OCI-LY1 (cell line): ENCODE results near the gene PCGF3.

Source experiments
- H2AFZ ChIP-seq: fragments of 200-600 bp; sonication (generic), shearing (Covaris generic); 2 replicates; pipeline ENCODE4 v1.6.0; 2014; ENCODE audit warnings: antibody characterized with exemption, mild to moderate bottlenecking, low read length
- H3F3A ChIP-seq: fragments of 200-600 bp; sonication (generic), shearing (Covaris generic); 2 replicates; pipeline ENCODE4 v1.6.0; 2014; ENCODE audit warnings: mild to moderate bottlenecking, antibody characterized with exemption, low read length, moderate library complexity; ENCODE audit not compliant: insufficient read depth
- H3K27ac ChIP-seq: fragments of 200-600 bp; sonication (generic); 2 replicates; pipeline ENCODE4 v1.5.1; 2014; ENCODE audit warnings: low read length, mixed run types, mild to moderate bottlenecking, low read depth; ENCODE audit not compliant: poor library complexity, severe bottlenecking
- H3K27me3 ChIP-seq: fragments of 200-600 bp; sonication (generic); 2 replicates; pipeline ENCODE4 v1.6.0; 2014; ENCODE audit warnings: antibody characterized with exemption, mild to moderate bottlenecking, low read length, moderate library complexity; ENCODE audit not compliant: insufficient read depth
- H3K36me3 ChIP-seq: fragments of 200-600 bp; sonication (generic); 2 replicates; pipeline ENCODE4 v1.6.1; 2014; ENCODE audit warnings: mild to moderate bottlenecking, antibody characterized with exemption, low read length, moderate library complexity, mixed read lengths; ENCODE audit not compliant: insufficient read depth
- H3K4me1 ChIP-seq: fragments of 200-600 bp; sonication (generic); 2 replicates; pipeline ENCODE4 v1.5.1; 2014; ENCODE audit warnings: mild to moderate bottlenecking, low read length, moderate library complexity; ENCODE audit not compliant: insufficient read depth, severe bottlenecking
- H3K4me2 ChIP-seq: fragments of 200-600 bp; sonication (generic), shearing (Covaris generic); 2 replicates; pipeline ENCODE4 v1.6.1; 2014; ENCODE audit warnings: low read length
- H3K4me3 ChIP-seq: fragments of 200-600 bp; sonication (generic); 2 replicates; pipeline ENCODE4 v1.5.1; 2014; ENCODE audit warnings: low read length, low read depth, mild to moderate bottlenecking, mixed read lengths; ENCODE audit not compliant: poor library complexity, severe bottlenecking
- H3K79me2 ChIP-seq: fragments of 200-600 bp; shearing (Covaris generic); 2 replicates; pipeline ENCODE4 v1.6.1; 2016; ENCODE audit warnings: mixed run types, low read length, mixed read lengths; ENCODE audit not compliant: insufficient read depth
- H3K9ac ChIP-seq: fragments of 200-600 bp; sonication (generic), shearing (Covaris generic); 2 replicates; pipeline ENCODE4 v1.6.1; 2014; ENCODE audit warnings: mild to moderate bottlenecking, low read length, mixed read lengths
- H3K9me2 ChIP-seq: fragments of 200-600 bp; sonication (generic), shearing (Covaris generic); 2 replicates; pipeline ENCODE4 v1.6.1; 2014; ENCODE audit warnings: low read depth, mild to moderate bottlenecking, low read length, mixed read lengths
- H3K9me3 ChIP-seq: fragments of 200-600 bp; shearing (Covaris generic); 2 replicates; pipeline ENCODE4 v1.6.1; 2014; ENCODE audit warnings: low read length, mixed read lengths
- H4K20me1 ChIP-seq: fragments of 200-600 bp; sonication (generic), shearing (Covaris generic); 2 replicates; pipeline ENCODE4 v1.6.0; 2016; ENCODE audit warnings: mild to moderate bottlenecking, low read length; ENCODE audit not compliant: insufficient read depth
- CTCF ChIP-seq: fragments of 200-600 bp; sonication (generic), shearing (Covaris generic); IDR thresholded peaks from 2 replicates; pipeline ENCODE4 v1.5.1; 2017; ENCODE audit warnings: mild to moderate bottlenecking, antibody characterized with exemption, low read length, moderate library complexity, mixed read lengths
- EZH2 ChIP-seq: fragments of 200-600 bp; sonication (generic), shearing (Covaris generic); IDR thresholded peaks from 2 replicates; pipeline ENCODE4 v1.8.0; 2017; ENCODE audit warnings: borderline replicate concordance, mixed run types, mild to moderate bottlenecking, antibody characterized with exemption, low read length, moderate library complexity, mixed read lengths

The PCGF3 gene

GRCh38 chr4:808860-809570, 103.4 kb downstream of the PCGF3 start:
- no peaks in the 10 kb centered on the region for H3K27me3 ChIP-seq
- no peak overlapping the region for H3K4me2 ChIP-seq
- H2AFZ ChIP-seq, result no peak overlapping the region

GRCh38 chr4:813900-814299, 108.3 kb downstream of the PCGF3 start:
- Histone ChIP-seq H3K4me1 (no peaks in the 10 kb centered on the region), H3K27ac (no peak overlapping the region), H3K27me3 (no peaks in the 10 kb centered on the region), H3K36me3 (no peaks in the 10 kb centered on the region), H3K9me2 (no peaks in the 10 kb centered on the region), H4K20me1 (no peaks in the 10 kb centered on the region), H3F3A (no peaks in the 10 kb centered on the region), H3K9ac (no peak overlapping the region), H3K9me3 (no peaks in the 10 kb centered on the region), H3K4me3 (no peak overlapping the region), H2AFZ (no peak overlapping the region), H3K4me2 (no peak overlapping the region), H3K79me2 (no peaks in the 10 kb centered on the region)
- TF ChIP-seq CTCF (no peak), EZH2 (no peak)

More at GRCh38 chr4:808860-809570, 103.4 kb downstream of the PCGF3 start:
- Histone ChIP-seq H3K36me3 (no peaks in the 10 kb centered on the region), H3K4me1 (no peaks in the 10 kb centered on the region), H3K79me2 (no peaks in the 10 kb centered on the region), H3K9me2 (no peaks in the 10 kb centered on the region), H3K9me3 (no peaks in the 10 kb centered on the region), H4K20me1 (no peaks in the 10 kb centered on the region), H3K4me3 (no peak overlapping the region), H3K9ac (no peak overlapping the region), H3K27ac (no peak overlapping the region), H3F3A (no peaks in the 10 kb centered on the region)
- TF ChIP-seq CTCF (no peak), EZH2 (no peak)

GRCh38 chr4:814312-814850, 108.7 kb downstream of the PCGF3 start:
- H3K27me3 ChIP-seq, result no peaks in the 10 kb centered on the region
- H3K79me2 ChIP-seq, result no peaks in the 10 kb centered on the region
- no peak overlapping the region for H3K4me2 ChIP-seq
- no peaks in the 10 kb centered on the region for H3K4me1 ChIP-seq
- H2AFZ ChIP-seq, result no peak overlapping the region
- H3K36me3 ChIP-seq, result no peaks in the 10 kb centered on the region
- no peaks in the 10 kb centered on the region for H3K9me3 ChIP-seq
- H4K20me1 ChIP-seq, result no peaks in the 10 kb centered on the region
- no peaks in the 10 kb centered on the region for H3K9me2 ChIP-seq
- H3K9ac ChIP-seq, result no peak overlapping the region
- TF ChIP-seq EZH2, result no peak
- no peak for TF ChIP-seq CTCF
- H3K4me3 ChIP-seq, result no peak overlapping the region
- no peaks in the 10 kb centered on the region for H3F3A ChIP-seq
- H3K27ac ChIP-seq, result no peak overlapping the region
